Activated CD4-positive, alpha-beta T cell treated with anti-CD3 and anti-CD28 coated beads for 24 hours (primary cell): ENCODE measurements around the gene ETV6.

Experiments used
- DNase-seq, 2 donors: peaks; one replicate each; pipeline ENCODE4 v3.0.0-alpha.2; 2020; ENCODE audit warnings: low read depth in 2 of 2

The ETV6 gene

DNA sequence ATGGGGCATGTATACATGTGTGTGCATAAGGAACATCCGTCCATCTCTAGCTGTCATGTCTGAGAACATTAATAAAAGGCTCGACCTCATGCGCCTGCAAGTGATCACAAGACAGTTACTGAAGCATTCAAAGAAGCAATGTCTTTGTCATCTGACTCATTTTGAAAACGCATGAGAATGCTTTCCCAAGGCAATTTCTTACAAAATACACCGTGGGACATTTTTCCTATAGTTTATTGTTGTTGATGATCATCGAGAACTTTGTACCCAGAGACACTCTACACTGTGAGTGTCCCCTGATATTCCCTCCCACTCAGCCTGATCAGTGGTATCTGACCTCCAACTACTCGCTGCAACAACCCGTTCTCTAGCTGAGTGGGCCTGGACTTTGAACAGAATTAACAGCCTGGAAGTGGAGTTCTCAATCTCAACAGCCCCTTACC, 68.1 kb downstream of the ETV6 start:
- DNase-seq: no peak

DNA sequence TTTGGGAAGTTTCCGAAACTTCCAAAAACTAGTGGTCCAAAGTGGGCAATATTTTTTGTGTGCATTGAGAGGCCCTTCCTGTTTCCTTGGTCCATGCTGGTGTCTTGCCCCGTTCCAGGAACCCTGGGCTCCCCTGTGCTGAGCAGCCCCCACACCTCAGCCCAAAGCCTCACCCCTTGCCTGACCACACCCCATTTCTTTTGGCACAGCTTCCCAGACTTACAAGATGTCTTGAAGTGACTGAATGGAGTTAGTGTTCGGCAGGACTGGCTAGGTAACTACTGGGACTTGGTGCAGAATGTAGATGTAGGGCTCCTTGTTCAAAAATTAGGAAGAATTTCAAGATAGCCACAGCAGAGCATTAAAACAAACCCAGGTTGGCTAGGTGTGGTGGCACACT, 68.6 kb downstream of the ETV6 start:
- DNase-seq: no peak

DNA sequence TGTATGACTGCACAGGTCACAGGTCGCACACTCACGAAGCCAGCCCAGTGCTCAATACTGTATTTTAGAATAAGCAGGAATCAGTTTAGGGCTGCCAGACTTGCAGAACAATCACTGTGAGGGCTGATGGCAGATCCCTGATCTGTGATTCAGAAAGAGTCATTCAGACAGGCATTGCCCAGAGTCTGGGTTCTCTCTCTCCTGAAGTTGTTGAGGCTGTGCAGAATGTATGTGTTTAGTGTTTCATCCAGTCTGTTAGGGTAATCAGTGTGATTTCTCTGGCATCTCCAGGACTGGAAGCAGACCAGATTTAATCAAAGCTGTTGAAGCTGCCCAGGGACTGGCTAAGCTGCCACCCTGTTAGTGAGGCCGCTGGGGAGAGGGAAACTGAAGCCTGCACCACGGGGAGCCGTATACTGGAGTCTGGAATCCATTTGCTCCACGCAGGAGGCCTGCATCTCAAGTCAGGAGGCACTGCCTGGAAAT, 69.3 kb downstream of the ETV6 start:
- DNase-seq: no peak

DNA sequence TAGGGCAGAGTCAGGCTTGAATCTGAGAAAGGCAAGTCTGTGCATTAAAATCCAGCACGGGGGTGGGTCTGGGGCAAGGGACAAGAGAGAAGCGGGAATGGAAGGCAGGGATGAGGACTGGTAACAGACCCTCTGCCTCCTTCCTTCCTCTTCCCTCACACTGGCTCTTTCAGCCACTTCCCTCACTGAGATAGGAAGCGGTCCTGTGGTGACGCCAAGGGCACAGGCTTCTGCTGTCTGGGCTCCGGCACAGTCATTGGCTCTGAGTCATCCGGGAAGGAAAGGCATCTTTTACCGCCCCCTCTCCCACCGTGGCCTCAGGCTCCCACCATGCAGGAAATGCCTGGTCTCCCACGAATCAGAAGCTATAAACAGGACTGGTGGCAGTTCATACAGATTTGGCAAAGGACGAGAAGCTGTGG, 70.2 kb downstream of the ETV6 start:
- peak in 1 of 2 donors; percentile 25 for DNase-seq

DNA sequence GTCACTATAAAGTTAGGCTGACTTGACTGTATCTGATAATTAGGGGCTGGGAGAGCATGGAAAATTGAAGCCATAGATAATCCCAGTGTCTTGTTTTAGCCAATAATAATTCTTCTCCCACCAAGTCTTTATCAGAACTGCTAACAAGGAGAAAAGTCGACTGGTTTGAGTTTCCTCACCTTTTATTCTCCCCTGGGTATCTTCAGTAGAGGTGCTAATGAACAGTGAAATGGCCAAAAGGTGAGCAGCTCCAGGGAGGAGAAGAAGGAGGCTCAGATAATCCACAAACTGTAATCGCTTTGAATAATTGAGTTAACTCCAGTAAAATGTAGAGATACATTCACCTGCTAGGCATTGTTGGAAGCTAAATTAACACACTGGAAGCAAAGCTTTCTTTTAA, 72.6 kb downstream of the ETV6 start:
- DNase-seq: no peak

DNA sequence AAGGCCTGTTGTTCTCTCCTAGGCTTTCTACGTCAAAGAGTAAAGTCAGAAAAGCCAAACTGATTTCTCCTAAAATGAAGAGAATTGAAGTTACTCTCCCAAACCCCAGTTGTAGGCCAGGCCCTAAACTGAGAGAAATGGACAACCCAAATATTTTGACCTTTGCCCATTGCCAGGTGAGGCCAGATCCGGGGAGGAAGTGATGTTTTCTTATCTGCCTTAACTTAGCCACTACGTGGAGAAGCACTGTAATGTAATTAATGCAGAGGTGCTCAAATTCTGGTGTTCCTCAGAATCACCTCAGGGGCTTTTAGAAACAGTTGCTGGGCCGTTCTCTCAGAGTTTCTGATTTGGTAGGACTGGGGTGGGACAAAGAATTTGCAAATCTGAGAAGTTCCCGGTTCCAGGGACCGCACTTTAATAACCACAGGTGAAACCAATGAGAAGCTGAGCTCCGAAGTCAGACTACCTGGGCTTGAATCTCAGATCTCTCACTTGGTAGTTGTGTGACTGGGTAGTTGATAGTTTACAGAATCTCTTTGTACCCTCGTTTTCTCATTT, 73.2 kb downstream of the ETV6 start:
- DNase-seq: no peak

DNA sequence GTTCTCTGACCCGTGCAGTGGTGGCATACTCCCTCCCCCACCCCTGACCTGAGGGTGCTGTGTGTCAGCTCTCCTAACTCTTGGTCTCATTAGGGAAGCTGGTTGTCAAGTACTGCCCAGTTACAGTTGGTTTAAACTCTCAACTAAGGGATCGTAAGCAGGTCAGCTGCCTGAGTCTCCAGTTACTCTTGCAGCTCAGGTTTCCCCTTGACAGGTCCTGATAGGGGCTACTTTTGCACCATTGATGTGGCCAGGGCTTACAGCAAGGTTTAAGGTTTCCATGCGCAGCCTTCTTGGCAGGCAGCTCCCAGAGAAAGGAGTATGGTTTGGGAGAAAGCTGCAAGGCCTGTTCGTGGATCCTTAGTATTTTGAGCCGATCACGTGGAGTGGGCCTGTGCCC, 74.5 kb downstream of the ETV6 start:
- DNase-seq: no peak

DNA sequence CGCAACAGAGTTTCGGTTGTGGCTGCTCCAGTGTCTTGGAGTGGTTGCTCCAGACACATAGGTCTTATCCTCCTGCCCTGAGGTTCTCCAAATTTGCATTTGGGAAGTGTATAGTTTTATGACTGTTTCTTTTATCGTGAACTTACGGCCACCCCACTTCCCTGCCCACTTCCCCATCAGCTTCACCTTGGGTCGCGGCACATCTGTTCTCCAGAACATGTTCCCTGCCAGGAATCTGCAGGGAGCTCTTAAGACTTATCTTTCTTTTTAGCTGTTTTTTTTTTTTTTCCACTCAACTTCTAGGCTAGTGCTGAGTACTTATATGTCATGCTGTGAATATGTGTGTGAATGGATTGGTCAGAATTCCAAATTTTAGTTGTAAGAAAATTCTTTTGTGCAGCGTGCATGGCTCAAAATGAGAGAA, 75.4 kb downstream of the ETV6 start:
- DNase-seq: no peak

DNA sequence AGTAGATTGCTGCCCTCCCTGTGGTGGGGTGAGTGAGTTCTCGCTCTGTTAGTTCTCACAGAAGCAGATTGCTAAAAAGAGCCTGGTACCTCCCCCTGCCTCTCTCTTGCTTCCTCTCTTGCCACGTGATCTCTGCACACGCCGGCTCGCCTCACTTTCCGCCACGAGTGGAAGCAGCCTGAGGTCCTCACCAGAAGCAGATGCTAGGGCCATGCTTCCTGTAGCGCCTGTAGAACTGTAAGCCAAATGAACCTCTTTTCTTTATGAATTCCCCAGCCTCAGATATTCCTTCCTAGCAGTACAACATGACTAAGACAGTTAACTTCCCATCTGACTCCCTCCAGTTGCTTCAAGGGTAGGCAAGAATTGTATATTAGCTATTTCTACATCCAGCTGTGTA, 76.2 kb downstream of the ETV6 start:
- no peak for DNase-seq

DNA sequence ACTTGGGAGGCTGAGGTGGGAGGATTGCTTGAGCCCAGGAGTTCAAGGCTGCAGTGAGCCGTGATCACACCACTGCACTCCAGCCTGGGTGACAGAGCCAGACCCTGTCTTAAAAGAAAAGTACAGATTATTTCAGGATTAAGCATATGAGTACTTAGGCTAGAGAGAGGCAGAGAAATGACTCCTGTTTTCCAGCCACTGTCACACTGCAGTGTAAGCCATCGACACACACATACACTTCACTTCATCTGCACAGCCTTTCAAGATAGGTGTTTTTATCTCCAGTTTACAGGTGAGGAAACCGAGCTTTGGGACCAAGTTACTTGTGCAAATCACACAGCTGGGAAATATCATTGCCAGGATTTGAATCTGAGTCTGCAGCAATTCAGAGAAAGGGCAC, 77.2 kb downstream of the ETV6 start:
- no peak for DNase-seq

DNA sequence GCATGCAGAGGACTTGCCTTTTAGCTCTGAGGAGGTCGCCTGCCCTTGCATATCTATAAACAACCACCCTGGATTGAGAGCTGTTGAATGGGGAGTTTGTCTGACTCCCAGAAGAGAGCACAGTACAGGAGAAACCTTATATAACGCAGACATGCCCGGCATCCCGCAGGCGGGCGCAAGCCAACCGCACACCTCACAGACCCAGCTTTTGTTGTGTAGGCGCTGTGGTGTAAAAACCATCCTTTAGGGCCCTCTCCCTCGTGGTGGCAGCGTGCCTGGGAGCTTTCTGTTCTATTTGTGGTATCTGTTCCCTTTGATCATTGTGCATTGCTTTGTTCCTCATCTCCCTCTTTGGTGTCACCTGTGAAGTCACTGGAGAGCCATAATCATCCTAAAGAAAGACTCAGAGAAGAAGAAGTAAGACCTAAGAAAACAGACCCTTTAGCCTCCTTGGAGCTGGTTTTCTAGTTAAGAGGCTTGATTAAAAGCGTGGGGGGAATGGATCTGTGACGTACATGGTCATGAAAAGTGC, 77.7 kb downstream of the ETV6 start:
- DNase-seq: peak; percentile 28 to 42

DNA sequence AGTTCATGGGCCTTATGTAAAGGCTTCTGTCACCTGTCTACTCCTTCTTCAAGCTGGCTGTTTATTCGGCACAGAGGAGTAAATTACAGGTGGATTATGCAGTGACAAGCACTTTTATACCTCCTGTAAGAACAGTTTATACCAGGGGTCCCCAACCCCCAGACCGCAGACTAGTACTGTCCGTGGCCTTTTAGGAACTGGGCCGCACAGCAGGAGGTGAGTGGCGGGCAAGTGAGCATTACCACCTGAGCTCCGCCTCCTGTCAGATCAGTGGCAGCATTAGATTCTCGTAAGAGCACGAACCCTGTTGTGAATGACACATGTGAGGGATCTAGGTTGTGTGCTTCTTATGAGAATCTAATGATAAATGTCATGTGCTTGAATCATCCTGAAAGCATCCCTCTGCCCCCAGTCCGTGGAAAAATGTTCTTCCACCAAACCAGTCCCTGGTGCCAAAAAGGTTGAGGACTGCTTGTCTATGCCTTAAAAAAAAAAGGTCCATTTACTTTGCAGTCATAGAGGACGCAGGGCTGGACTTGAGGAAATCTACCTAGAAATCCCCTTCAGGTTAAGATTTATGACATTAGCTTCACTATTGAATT, 78.8 kb downstream of the ETV6 start:
- DNase-seq: no peak

DNA sequence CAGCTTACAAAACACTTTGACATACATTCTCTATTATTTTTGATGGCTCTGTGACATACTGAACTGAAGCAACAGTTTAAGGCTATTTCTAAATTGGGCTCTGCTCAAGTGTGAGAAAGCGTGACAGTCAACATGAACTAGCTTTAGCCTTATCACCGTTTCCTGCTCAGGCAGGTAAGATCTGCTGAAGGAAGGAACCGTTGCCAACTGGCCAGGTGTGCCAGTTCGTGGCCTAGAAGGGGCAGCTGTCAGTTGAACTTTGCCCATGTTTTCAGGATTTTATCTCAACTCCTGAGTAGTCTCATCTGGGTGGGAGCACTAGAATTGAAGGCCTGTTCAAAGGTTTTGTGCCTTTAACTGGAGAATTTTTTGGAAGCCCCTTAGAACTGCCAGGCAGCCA, 79.5 kb downstream of the ETV6 start:
- no peak for DNase-seq

DNA sequence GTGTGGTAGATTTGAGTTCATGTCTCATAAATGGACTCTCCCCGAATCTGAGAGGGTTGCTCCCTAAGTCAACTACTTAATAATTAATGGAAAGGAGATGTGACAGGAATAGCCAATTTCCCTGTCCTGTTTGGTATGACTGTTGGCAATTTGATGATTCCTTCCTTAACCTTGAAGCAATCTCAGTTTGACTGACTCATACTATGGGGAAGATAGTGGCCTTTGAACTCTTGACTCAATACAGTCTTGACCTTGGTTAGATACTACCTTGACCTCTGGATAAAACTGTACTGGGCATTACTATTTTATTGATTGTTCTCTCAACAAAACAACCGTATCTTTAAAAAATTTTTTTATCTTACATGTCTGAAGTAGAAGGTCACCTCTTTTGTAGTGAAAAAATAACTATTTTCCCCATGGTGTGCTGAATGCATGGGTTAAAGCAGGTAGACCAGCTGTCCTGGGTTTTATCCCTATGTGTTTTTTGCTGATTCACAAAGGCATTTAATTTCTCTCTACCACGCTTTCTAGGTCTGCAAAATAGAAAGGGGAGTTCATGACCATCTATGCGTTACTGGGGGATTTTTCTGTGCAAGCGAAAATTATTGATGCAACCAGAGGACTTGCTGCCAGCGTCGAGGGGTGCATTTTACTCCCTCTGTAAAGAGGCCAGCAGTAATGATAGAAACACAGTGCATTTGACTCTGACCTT, 80.1 kb downstream of the ETV6 start:
- no peak for DNase-seq

DNA sequence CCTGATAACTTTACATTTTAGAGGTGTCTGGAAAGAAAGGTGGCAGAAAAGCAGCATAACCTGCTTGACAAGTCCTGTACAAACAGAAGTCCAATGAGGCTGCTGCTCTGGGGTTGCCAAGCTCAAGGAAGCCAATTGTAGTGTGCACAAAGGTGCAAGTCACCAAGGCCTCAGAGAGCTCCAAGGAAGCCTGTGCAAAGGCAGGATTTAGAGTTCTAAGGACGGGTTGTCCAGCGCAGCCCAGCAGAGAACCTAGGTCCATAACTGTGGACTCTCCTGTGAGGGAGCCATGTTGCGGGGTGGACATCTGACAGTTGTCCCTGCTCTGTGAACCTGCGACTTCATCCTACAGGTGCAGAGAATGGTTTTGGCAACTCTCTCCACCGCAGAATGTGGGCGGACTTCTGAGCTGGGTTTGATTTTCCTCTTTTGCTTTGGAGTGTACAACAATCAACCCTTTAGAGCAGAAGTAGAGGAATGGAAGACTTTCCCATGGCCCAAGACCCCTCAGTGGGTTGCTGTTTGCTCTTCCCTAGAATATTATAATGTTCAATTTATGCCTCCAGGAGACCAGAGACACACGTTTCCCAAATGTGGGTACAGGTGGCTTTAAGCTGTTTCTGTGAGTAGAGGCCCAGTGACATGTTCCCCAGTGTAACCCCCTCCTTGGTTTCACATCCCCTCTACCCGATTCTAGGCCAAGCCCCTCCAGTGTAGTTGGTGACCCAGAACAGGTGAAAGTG, 81.0 kb downstream of the ETV6 start:
- no peak for DNase-seq

DNA sequence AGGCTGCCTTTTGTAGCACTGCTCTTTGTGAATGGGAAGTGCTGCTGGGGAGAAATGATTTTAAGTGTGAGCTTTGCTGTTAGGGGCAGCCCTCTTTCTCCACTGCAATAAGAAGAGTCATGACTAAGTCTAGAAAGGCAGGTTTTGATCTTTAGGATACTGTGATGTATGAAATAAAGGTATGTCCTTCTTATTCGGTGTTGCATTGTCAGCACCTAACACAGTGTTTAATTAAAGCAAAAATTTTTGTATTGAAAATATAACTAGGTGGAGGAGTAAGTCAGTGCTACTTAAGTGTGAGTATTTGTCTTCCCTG, 81.5 kb downstream of the ETV6 start:
- DNase-seq: no peak

DNA sequence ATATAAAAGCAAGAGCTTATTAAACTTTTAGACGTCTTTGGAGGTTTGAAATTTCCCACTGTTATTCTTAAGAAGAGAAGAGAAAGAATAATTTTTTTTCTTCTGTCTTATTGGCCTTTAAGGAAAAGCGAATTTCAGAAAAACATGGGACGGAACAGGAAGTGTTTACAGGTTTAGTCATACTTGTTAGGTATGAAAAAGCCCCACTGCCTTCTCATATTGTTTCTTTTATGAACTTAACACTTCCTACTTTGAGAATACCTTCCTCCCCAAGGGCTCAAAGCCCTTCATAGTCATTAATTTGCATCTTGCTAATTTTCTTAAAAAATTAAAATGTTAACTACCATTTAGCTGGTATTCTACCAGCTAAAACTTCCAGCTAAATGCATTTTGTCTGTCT, 82.0 kb downstream of the ETV6 start:
- no peak for DNase-seq

DNA sequence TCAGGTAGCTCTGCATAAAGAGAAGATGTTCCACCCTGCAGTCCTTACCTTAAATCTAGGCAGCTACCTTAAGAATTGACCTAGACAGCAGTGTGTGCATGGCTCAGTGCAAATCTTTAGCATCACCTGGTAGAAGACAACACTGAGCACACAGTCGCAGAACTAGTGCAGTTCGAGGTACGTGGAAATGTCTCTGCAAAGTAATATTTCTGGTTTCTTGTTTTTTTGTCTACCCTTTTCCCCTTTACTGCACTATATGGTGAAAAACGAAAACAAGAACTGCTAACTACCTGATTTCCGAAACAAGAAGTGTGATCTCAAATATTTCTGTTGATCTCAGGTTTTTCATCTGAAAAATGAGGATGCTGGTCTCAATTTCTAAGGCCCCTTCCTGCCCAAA, 82.5 kb downstream of the ETV6 start:
- DNase-seq: no peak

DNA sequence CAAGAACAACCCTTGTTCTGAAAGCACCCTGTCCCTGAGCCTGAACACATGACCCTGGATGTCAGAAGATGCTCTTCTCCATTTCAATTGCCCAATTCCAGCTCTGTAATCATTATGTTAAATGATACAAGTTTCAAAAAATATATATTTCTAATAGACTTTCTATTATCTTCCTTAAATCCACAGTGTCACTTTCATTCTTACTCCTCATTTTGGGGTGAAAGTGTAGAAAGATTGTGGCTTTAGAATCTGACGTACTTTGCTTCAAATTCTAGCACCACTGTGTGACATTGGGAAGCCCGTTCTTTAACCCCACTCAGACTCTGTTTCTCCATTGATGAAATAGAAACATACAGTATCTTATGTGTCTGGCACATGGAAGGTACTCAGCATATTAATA, 83.2 kb downstream of the ETV6 start:
- no peak for DNase-seq

DNA sequence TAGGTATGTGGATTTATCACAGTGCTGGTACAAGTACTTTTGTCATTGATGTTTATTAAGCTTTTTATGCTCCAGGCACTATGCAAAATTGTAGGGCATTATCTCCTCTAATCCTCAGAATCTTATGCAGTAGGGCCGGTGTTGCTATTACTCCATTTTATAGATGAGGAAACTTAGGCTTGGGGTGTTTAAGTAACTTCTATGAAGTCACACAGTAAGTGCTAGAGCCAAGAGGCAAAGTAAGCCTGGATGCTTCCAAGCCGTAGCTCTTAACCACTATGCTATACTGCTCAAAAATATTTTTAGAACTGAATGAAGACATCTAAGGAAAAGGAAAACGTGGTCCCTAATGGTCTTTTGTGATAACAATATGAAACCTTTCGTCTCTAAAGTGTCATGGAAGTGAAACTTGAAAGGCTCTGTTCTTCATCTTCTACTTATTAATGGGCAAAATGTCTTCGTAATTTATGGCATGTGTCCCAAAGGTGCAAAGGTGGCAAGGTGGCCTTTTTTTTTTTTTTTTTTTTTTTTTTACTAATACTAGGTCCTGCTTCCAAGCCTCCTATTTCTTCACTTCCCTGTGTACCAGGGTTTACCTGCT, 85.2 kb downstream of the ETV6 start:
- DNase-seq: no peak

DNA sequence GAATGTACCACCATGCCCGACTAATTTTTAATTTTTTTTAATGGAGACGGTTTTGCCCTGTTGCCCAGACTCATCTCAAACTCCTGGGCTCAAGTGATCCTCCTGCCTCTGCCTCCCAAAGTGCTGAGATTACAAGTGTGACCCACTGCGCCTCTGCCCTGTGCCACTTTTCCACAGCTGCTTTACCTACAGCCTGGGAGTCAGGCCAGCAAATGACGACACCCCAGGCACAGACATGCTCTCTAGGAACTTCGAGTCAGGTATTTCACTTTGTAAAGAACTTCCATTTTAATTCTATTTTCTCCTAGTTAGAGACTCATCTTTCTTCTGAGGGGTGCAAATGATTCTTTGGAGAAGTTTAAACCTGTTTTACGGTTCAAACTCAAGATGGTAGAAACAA, 89.0 kb downstream of the ETV6 start:
- DNase-seq: no peak

DNA sequence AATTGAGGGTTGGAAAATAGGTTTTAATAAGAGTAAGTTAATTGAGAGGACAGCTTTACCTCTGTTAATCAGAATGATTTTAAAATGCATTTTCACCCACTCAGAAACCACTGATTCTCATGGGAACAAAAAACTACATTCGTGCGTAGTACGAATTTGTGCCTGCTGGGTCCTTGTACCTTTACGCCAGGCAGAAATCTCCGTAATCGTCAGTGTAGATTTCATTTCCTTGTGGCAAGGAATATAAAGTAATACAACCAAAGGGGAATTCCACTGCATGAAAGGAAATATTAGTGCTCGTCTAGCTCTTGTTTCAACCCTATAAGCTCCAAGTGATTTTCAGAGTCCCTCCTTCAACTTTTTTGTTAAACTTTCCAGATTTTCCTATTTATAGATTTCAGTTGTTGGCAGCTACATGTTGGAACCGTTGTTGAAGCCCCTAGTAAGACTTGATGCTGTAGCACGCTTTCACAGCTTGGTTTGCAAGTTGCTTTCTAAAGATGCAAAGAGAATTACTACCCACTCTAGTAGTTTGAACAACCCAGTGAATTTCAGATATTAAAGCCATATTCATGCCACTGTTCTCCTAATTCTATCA, 90.6 kb downstream of the ETV6 start:
- DNase-seq: no peak
